Caco-2 (cell line): Measurements from ENCODE around the gene PADI3. TPM values are rescaled to one million over a fixed set of nuclear protein-coding genes. Genes with fewer than 3 reads are reported as not detected.

Experiments used
- BruUV-seq: library from RNA; stranded (reverse); fragments of 400-500 nt; replicated peaks from 2 replicates; lab custom pipeline; 2021; lab: Mats Ljungman, UMichigan
- CTCF ChIA-PET: fragments of 300-600 bp; sonication (Branson Sonifier 250); formaldehyde crosslinking; loops from one replicate; lab custom pipeline; 2022; ENCODE audit warnings: antibody characterized with exemption; lab: Charles Lee
- POLR2A ChIA-PET: fragments of 300-600 bp; sonication (Branson Sonifier 250); formaldehyde crosslinking; loops from one replicate; lab custom pipeline; 2022; ENCODE audit warnings: antibody characterized with exemption; lab: Charles Lee
- DNase-seq, 2 experiments: peaks; one replicate each; pipeline versions ENCODE4 v3.0.0 to v3.0.0-alpha.2; 2020 to 2022
- H3K27me3 ChIP-seq: replicated peaks from 2 replicates; pipeline ENCODE4 v1.6.0; 2011; ENCODE audit warnings: low read length; ENCODE audit not compliant: control insufficient read depth, insufficient read depth
- H3K36me3 ChIP-seq: 2 replicates; pipeline ENCODE4 v1.5.1; 2011; ENCODE audit warnings: low read length; ENCODE audit not compliant: control insufficient read depth, insufficient read depth
- H3K4me1 ChIP-seq: fragments of 250-450 bp; sonication (Bioruptor Pico); 2 replicates; pipeline ENCODE4 v1.5.1; 2020; ENCODE audit warnings: mild to moderate bottlenecking
- H3K4me3 ChIP-seq: 2 replicates; pipeline ENCODE4 v1.5.1; 2011; ENCODE audit warnings: low read depth, mild to moderate bottlenecking, control low read depth, low read length
- H3K9me3 ChIP-seq: fragments of 250-450 bp; sonication (Bioruptor Pico); 2 replicates; pipeline ENCODE4 v1.5.1; 2020; ENCODE audit warnings: mild to moderate bottlenecking, moderate library complexity
- H3K27ac Mint-ChIP-seq: one replicate; pipeline ENCODE4 v1.8.0; 2022; ENCODE audit warnings: mixed read lengths; ENCODE audit not compliant: unreplicated experiment
- H3K27me3 Mint-ChIP-seq: one replicate; pipeline ENCODE4 v1.8.0; 2022; ENCODE audit warnings: mixed read lengths; ENCODE audit not compliant: insufficient read depth, unreplicated experiment
- H3K36me3 Mint-ChIP-seq: one replicate; pipeline ENCODE4 v1.8.0; 2022; ENCODE audit warnings: mild to moderate bottlenecking, mixed read lengths; ENCODE audit not compliant: insufficient read depth, unreplicated experiment
- H3K4me1 Mint-ChIP-seq: one replicate; pipeline ENCODE4 v1.8.0; 2022; ENCODE audit warnings: low read depth, mixed read lengths; ENCODE audit not compliant: unreplicated experiment
- H3K4me3 Mint-ChIP-seq: one replicate; pipeline ENCODE4 v1.8.0; 2022; ENCODE audit warnings: mild to moderate bottlenecking, moderate library complexity, mixed read lengths; ENCODE audit not compliant: unreplicated experiment
- H3K9me3 Mint-ChIP-seq: one replicate; pipeline ENCODE4 v1.8.0; 2022; ENCODE audit warnings: mixed read lengths; ENCODE audit not compliant: unreplicated experiment
- CTCF ChIP-seq, 2 experiments: fragments of 200-600 bp in 1 of 2; IDR thresholded peaks; 1 replicate in 1 of 2; 2 replicates in 1 of 2; pipeline versions ENCODE4 v1.5.1 to v1.8.0; 2011 to 2022; ENCODE audit warnings: antibody characterized with exemption in 1 of 2, control low read depth in 1 of 2, inconsistent platforms in 1 of 2, low read depth in 1 of 2, low read length in 1 of 2, mild to moderate bottlenecking in 1 of 2, moderate library complexity in 1 of 2; ENCODE audit not compliant: insufficient read depth in 1 of 2, severe bottlenecking in 1 of 2, unreplicated experiment in 1 of 2
- intact Hi-C: fragments of 100-400 bp; cut with micrococcal nuclease; formaldehyde crosslinking; loops from one replicate; pipeline ENCODE4 v1.10.0; 2022; ENCODE audit not compliant: unreplicated experiment
- total RNA-seq: library from RNA; stranded (reverse); gene quantifications from 2 replicates; pipeline ENCODE4 v1.2.3, GENCODE V29; 2022

The PADI3 gene
- total RNA-seq, 1 experiment from 2014 or later = not detected

GRCh38 chr1:17228619-17229018 is 20.3 kb upstream of the PADI3 start:
- intact Hi-C loops = no loop called here
- no peaks in the 10 kb centered on the region for H3K9me3 Mint-ChIP-seq
- TF ChIP-seq CTCF (IDR thresholded peaks at IDR 0.05; ENCODE audit: insufficient read depth in 1 of 2, low read depth in 1 of 2, low read length in 1 of 2, severe bottlenecking in 1 of 2, unreplicated experiment in 1 of 2) = no peak

GRCh38 chr1:17229379-17229778 is 19.5 kb upstream of the PADI3 start:
- H3K4me3 ChIP-seq = no peak overlapping the region
- POLR2A ChIA-PET = interaction anchor here (0.6 kb wide), 1 partner anchor 62 kb away, joined by 3 read pairs; no protein-coding TSS in a partner anchor
- DNase-seq = no peak
- no peaks in the 10 kb centered on the region for H3K27me3 Mint-ChIP-seq
- H3K9me3 ChIP-seq = no peaks in the 10 kb centered on the region
- TF ChIP-seq CTCF (IDR thresholded peaks at IDR 0.05; ENCODE audit: insufficient read depth in 1 of 2, low read depth in 1 of 2, low read length in 1 of 2, severe bottlenecking in 1 of 2, unreplicated experiment in 1 of 2) = no peak
- H3K9me3 Mint-ChIP-seq = no peaks in the 10 kb centered on the region
- CTCF ChIA-PET = no interaction called here
- H3K4me3 Mint-ChIP-seq = no peak overlapping the region
- no peaks in the 10 kb centered on the region for H3K27me3 ChIP-seq
- BruUV-seq = no TSS peak
- no peaks in the 10 kb centered on the region for H3K4me1 Mint-ChIP-seq
- H3K27ac Mint-ChIP-seq = no peak overlapping the region
- peaks cover 14% of the 10 kb centered on the region for H3K4me1 ChIP-seq
- H3K36me3 Mint-ChIP-seq = no peaks in the 10 kb centered on the region
- intact Hi-C loops = no loop called here
- no peaks in the 10 kb centered on the region for H3K36me3 ChIP-seq

More at GRCh38 chr1:17228619-17229018, 20.3 kb upstream of the PADI3 start:
- Mint-ChIP-seq H3K27ac (no peak overlapping the region), H3K27me3 (no peaks in the 10 kb centered on the region), H3K4me3 (no peak overlapping the region), H3K4me1 (no peaks in the 10 kb centered on the region), H3K36me3 (no peaks in the 10 kb centered on the region)
- Histone ChIP-seq H3K36me3 (no peaks in the 10 kb centered on the region), H3K9me3 (no peaks in the 10 kb centered on the region), H3K4me1 (peaks cover 12% of the 10 kb centered on the region), H3K4me3 (no peak overlapping the region), H3K27me3 (no peaks in the 10 kb centered on the region)
- BruUV-seq = no TSS peak
- ChIA-PET CTCF (no interaction called here), POLR2A (no interaction called here)
- no peak for DNase-seq

- TF ChIP-seq CTCF (IDR thresholded peaks at IDR 0.05; ENCODE audit: insufficient read depth in 1 of 2, low read depth in 1 of 2, low read length in 1 of 2, severe bottlenecking in 1 of 2, unreplicated experiment in 1 of 2) = no peak
- no peaks in the 10 kb centered on the region for H3K36me3 ChIP-seq
- Mint-ChIP-seq H3K4me3 (no peak overlapping the region), H3K4me1 (no peaks in the 10 kb centered on the region), H3K9me3 (no peaks in the 10 kb centered on the region), H3K27ac (no peak overlapping the region), H3K36me3 (no peaks in the 10 kb centered on the region), H3K27me3 (no peaks in the 10 kb centered on the region)
- no peaks in the 10 kb centered on the region for H3K9me3 ChIP-seq
- intact Hi-C loops = no loop called here
- no TSS peak for BruUV-seq
- ChIA-PET CTCF (no interaction called here), POLR2A (no interaction called here)
- no peaks in the 10 kb centered on the region for H3K27me3 ChIP-seq
- H3K4me1 ChIP-seq = peaks cover 14% of the 10 kb centered on the region
- no peak overlapping the region for H3K4me3 ChIP-seq
- no peak for DNase-seq
Observed at GRCh38 chr1:17230106-17230505, 18.8 kb upstream of the PADI3 start.
